ENCODE data around the gene LSG1. TPM values are rescaled to one million over a fixed set of nuclear protein-coding genes. Genes with fewer than 3 reads are reported as not detected.

Gene LSG1
- total RNA-seq, 2 donors from 2014 or later = 40.0 to 42.9 TPM

Other genes starting within 250 kb of the LSG1 start
- 100 to 1,000 TPM; 106 to 141 TPM for gene ATP13A3, start 185.2 kb downstream of the LSG1 start, total RNA-seq
- 10 to 100 TPM in 1 of 2 donors, 1 to 10 TPM in 1; 1.6 to 10.7 TPM for gene TMEM44, start 38.8 kb downstream of the LSG1 start, total RNA-seq
- gene FAM43A, start 13.7 kb upstream of the LSG1 start, total RNA-seq = 1 to 10 TPM; 3.5 to 6.8 TPM

All from activated naive CD4-positive, alpha-beta T cell treated with anti-CD3 and anti-CD28 coated beads, Interleukin-2, amount 50 U/mL, for 72 hours (primary cell).